HL-60/S4 (cell line): ENCODE data around the gene ADD1.

ENCODE experiments used
- in situ Hi-C: fragments of 300-500 bp; cut with MboI; formaldehyde crosslinking; loops from 2 replicates; pipeline ENCODE4 v1.14.3; 2022; ENCODE audit warnings: low sequenced_read_pairs

ADD1 gene

DNA sequence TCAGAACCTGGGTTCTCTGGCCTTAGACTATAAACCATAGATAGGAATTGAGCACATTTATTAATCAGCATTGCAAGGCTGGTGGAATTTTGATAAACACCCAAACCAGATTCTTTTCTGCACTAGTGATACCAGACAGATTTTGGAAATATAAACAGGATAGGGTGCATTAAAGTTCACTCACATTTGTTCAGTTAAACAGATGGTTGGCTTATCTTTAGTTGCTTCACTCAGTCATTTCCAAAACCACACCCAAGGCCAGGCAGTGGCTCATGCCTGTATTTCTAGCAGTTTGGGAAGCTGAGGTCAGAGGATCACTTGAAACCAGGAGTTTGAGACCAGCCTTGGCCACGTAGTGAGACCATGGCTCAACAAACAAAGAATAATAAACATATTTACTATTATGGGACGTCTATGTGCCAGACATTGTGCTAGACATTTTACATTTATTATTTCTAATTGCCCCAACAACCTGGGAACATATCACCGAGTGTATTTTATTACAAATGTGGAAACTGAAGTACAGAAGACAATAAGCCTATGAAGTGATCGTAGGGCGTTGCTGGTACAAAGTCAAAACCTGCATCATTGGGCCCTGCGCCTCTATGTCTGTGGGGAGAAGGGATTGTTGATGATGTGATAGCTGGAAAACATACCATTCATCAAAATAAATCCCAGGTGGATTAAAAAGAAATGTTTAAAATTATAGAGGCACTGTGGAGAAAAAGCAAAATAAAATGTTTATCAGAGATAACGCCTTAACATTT, 15.0 kb downstream of the ADD1 start:
- in situ Hi-C loops = no loop called here

DNA sequence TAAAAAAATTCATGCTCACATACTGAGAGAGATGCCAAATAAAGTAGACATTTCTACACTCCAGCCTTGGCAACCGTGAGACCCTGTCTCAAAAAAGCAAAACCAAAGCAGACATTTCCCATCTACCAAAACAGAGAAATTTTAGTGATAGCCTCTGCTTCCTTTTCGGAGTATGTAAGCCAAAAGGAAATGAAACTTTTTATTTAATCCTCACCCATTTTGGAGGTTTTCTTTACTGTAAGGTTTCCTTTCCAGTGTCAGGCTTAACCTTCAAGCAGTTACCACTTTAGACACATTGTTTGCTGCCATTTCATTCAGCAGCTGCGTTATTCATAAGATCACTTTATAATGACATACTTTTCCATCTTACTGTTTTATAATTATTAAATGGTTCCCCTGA, 15.9 kb downstream of the ADD1 start:
- in situ Hi-C loops = no loop called here

DNA sequence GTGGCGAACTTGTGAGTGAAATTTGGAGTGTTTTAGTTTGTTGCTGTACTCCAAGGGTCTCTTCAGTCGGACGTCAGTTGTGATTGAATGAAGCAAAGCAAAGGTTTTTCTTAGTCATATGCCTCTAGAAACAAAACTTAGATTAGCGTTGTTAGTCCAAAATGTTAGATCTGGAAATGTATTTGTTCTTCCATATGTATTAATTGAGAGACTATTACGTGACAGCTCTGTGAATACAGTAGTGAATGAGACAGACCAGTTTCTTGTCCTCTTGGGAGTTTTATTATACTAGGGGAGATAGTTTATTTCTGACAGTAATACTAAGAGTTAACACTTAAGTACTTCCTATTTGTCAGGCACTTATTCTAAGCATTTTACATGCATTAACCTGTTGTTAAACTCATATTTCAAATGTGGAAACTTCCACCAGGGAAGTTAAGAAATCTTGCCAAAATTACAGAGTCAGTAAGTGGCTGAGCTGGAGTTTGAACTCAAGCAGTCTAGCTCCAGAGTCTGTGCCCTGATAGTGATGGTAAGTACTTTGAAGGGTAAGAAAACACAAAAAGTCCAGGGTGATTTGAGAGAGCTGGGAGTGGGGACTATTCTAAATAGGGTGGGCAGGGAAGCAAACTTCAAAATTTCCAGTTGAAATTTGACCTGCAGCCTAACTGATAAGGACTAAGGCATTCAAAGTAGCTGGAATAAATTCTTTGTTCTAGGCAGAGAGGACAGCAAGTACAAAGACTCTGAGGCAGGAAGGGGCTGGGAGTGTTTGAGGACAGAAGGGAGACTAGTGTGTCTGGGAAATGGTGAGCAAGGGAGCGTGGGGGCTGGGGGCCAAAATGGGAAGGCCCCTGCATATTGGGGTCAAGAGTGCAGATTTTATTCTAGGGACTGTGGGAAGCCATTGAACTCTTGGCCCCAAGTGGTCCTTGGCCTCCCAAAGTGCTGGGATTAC, 17.0 kb downstream of the ADD1 start:
- in situ Hi-C loops = no loop called here

DNA sequence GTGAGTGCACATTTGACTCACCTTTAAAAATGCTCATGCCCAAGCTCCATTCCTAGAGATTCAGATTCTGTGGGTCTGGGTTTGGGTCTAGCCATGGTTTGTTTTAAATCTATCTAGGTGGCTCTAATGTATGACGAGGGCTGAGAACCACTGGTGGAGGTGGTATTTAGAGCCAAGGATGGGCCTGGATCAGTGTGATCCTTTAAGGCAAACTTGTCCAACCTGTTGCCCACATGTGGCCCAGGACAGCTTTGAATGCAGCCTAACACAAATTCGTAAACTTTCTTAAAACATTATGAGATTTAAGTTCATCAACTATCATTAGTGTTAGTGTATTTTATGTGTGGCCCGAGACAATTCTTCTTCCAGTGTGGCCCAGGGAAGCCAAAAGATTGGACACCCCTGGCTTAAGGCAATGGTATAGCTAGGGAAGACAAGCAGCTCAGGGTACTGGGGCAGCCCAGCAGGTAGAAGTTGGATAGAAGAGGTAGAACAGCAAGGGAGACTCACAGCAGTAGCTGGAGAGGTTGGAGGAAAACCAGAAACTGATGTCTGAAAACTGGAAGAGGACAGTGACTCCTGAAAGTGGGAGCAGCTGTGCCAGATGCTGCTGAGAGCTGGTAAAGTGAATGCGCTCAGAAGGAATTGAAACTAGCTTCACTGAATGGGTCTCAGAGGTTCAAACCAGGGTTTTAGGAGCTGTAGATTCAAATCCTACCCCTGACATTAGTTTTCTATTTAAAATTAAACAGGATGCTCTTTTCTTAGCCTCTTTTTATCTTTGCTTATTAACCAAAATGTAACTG, 18.2 kb downstream of the ADD1 start:
- in situ Hi-C loops = no loop called here

DNA sequence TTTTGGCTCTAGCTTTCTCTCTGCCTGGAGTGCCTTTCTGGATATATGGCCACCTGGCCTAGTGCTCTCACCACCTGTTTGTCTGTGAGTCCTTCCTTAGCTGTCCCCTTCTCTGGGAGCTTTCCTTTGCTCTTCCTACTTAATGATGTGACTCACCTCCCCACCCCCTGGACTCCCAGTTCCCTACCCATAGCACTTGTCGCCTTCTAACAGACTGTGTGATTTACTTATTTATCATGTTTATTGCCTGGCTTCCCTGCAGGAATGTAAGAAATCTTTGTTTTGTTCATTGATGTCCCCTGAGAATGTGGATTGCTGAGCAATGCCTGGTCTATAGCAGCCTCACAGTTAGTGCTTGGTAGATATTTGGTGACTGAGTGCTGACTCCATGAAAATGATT, 18.9 kb downstream of the ADD1 start:
- in situ Hi-C loops = no loop called here

DNA sequence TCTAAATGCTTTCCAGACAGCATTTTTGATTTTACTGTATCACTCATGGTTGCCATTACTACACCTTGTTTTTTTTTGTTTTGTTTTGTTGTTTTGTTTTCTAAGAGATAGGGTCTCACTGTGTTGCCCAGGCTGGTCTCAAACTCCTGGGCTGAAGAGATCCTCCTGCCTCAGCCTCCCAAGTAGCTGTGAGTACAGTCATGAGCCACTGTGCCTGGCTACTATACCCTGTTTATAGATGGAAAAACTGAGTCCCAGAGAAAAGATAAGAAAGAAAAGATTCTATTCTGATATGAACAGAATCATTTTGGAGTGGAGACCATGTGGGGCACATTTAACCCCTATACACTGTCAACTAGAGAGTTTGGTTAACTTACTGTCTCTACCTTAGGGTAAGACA, 20.0 kb downstream of the ADD1 start:
- in situ Hi-C loops = no loop called here

DNA sequence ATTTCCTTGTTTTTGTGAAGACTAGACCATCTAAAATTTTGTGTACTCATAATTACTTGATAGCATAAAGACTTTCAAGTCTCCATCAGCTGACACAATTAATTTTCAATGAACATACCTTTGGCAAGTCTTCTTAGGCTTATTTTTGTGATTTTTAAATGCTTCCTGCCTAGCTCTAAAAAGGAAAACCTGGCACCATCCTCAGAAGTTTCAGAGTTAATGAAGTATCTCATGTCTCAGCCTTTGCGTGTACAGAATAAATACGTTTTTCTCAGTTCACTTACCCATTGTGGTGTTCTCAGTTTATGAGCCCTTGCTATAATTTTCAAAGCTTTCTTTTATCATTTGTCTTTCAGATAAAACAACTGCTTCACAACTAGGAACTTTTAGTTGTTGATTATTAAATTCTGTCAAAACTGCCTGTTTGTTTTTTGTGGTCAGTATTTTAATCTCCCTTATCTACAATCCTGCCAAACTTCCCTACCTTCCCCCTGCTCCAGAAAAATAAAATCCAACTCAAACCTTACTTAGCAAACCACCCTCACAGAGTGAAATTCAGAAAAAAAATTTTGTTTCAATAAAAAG, 21.6 kb downstream of the ADD1 start:
- in situ Hi-C loops = no loop called here

DNA sequence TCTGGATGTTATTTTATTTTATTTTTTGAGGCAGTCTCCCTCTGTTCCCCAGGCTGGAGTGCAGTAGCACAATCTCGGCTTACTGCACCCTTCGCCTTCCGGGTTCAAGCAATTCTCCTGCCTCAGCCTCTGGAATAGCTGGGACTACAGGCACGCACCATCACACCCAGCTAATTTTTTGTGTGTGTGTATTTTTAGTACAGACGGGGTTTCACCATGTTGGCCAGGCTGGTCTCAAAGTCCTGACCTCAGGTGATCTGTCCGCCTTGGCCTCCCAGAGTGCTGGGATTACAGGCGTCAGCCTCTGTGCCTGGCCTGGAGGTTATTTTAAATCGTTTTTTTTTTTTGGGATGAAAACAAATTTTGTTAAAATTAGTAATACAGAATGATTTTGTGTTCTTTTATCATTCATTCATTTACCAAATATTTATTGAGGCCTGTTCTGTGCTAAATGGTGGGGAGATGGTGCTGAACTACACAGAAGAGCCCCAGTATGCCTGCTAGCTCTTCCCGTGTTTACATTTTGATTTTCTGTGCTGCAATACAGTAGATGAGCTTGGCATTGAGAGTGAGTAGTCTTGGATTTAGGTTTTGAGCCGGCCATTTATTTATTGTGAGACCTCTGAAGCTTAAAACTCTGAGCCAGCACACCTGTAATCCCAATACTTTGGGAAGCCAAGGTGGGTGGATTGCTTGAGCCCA, 22.7 kb downstream of the ADD1 start:
- in situ Hi-C loops = no loop called here

DNA sequence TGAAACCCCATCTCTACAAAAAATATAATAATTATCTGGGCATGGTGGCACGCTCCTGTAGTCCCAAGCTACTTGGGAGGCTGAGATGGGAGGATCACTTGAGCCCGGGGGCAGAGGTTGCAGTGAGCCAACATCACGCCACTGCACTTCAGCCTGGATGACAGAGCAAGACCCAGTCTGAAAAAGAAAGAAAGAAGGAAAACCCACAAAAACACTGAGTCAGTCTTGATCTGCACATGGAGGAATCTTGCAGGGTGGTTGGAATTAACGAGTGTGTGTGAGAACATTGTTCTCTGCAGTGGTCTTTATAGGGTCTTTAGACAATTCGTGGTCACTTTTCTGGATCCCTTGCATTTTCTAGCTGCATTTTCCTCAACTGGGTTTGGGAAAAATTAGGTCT, 23.2 kb downstream of the ADD1 start:
- in situ Hi-C loops = no loop called here

DNA sequence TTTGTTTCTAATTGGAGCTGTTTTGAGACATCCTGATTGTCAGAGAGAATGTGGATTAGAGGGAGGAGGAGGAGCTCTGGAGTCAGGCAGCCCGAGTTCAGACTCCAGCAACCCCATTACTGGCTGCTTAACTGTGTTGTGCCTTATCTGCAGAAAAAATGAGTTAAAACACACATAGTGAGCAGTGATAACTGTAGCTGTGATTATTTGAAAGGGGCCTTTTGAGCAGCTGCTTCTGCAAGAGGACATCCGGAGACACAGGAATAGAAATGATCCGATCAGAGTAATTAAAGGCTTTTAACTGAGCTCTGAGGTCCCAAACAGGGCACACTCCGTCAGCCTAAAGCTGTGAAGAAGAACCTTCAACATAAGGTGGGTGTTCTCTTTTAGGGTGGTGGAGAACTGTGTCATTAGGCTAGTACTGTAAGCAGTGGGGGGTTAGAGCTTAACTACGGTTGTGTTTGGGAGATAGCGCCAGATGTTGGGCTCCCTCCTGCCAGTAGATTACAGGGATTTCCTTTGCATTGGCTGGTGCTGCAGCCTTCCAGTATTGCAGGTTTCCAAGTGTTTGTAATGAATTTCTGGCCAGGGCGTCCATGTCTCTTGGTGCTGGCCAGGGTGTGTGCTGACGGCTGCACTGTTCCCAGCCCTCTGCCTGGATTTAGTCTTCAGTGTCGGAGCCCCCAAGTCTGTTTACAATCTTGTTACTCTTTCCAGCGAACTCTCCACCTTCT, 24.3 kb downstream of the ADD1 start:
- in situ Hi-C loops = no loop called here

DNA sequence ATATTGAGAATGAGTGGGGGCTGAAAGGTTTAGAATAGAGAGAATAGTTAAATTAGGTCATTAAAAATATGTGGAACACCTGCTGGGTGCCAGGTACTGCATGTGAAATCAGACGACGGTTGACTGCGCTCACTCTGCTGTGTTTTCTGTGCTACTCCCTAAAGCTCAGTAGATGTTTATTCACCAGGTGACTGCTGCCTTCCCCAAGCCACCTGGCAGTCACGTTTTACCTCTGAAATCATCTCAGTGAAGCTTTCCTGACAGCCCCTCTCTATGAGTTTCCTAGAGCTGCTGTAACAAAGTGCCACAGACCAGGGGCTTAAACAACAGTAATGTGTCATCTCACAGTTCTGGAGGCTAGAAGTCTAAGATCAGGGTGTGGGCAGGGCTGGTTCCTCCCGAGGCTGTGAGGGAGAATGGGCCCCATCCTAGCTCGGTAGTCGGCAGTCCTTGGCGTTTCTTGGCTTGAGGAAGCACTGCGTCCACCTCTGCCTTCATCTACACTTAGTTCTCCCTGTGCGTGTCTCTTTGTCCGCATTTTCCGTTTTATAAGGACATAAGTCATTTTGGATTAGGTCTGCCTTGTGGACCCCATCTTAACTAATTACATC, 25.3 kb downstream of the ADD1 start:
- in situ Hi-C loops = no loop called here

DNA sequence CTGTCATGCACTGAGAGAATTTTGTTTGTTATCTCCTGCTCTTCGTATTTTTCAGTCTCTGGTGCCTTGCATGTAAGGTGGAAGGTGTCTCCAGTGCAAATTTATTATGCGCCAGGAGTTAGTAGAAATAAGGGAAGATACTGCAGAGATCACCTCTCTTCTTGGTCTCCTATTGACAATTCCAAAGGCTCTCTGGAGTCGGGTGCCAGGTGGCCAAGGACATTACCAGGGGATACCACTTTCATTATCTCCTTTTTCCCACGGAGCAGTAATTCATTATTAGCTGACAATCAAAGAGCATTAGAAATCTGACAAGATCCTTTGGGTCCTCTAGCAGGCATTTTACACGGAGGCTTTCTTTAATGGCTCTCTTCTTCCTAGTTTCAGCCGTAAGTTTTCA, 26.0 kb downstream of the ADD1 start:
- in situ Hi-C loops = no loop called here

DNA sequence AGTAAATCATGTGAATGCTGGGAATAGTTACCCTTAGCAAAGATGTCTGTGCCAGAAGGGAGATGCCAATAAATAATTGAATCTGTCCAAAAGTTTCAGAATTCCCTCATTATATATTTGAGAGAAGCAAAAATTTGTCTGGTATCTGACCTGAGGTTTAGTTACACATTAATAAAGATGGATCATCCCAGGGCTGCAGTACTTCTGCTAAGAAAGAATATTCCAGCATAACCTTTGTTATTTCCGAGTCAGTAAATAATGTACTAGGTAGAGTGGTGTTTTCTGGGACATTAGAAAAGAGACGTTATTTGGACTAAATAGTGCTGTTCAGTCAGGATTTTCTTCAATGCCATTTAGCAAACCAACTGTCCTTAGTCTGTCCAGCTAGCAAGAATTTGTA, 26.4 kb downstream of the ADD1 start:
- in situ Hi-C loops = no loop called here

DNA sequence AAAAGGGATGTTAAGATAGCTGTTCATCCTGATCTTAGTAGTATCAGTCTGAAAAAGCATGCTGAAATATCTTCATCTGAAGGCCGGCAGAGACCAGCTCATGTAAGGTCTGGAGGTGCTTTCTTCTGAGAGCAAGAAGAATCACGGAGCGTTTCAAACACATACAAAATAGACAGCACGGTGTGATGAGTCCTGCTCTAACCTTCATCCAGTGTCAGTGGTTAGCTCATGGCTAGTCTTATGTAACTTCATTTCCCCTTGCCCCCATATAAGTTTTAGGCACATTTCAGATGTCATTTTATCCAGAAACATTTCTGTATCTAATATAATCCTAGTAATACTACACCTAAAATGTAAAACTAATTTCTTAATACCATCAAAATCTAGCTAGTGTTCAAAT, 27.8 kb downstream of the ADD1 start:
- in situ Hi-C loops = no loop called here

DNA sequence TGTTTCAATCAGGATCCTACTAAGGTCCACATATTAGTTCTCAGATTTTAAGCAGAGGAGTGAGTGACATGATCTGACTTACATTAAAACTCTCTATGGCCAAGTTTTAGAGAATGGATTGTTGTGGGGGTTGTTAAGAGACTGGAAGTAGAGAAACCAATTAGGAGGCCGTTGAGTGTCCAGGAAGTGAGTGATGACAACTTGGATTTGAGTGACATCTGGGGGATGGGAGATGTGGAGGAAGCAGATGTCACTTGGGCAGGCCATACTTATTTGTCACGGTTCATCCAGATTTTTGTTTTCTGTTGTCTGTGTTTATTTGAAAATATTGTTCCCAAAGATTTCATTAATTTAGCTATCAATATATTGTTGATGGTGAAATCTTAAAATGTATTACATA, 28.3 kb downstream of the ADD1 start:
- in situ Hi-C loops = no loop called here

DNA sequence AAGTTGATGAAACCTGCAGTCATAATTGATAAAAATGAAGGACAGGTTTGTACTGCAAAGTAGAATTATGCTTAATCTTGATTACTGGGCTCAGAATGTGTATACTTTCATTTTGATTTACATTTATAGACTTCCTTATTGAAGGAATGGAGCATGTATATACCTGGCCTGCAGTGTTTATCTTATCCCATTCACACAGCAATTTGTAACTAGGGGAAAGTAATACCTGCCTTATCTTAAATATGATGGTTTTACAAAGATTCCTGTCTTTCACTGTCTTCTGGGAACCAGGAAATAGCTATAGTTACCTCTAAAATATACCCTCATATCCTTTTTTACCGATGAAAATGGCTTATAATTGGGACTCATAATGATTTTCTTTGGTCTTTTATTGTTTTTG, 29.7 kb downstream of the ADD1 start:
- in situ Hi-C loops = no loop called here

DNA sequence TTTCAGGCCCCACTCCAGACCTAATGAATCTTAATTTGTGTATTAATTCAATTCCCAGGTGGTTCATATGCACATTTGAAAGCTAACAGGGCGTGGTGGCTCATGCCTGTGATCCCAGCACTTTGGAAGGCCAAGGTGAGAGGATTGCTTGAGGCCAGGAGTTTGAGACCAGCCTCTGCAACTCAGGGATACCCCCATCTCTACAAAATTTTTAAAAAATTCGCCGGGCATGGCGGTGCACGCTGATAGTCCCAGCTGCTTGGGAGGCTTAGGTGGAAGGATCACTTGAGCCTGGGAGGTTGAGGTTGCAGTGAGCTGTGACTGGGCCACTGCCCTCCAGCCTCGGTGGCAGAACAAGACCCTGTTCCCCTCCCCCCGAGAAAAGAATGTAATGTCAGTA, 31.2 kb downstream of the ADD1 start:
- in situ Hi-C loops = no loop called here

DNA sequence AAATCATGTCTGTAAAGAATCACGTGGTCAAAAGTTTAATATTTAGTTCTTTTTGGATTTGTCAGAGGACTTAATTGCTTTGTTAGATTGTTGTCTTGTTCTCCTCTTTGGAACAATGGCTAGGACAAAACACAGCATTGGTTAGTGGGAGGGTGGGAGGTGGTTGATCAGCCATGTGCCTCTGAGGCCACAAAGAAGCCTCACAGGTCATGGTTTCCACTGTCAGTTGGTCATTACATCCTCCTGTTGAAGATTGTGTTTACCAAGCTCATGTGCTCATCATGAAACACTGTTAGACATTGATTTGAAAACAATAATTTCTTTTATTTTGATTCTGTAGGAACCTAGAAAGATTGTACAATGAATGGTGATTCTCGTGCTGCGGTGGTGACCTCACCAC, 31.9 kb downstream of the ADD1 start:
- in situ Hi-C loops = no loop called here

DNA sequence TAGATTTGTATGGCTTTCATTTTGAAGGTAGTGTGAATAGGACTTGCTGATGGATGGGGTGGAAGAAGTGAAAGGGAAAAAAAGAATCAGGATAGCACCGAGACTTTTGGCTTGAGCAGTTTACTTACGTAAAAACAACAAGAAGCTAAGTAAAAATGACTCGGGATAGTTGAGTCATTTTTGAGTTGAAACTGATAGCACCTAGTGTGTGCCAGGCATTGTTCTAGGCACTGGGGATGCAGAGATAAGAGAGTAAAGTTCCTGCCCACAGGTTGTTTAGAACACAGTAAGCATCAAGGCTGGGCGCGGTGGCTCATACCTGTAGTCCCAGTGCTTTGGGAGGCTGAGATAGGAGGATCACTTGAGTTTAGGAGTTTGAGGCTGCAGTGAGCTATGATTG, 34.7 kb downstream of the ADD1 start:
- in situ Hi-C loops = no loop called here
